ENCODE measurements around the gene DOHH.

DOHH gene

DNA sequence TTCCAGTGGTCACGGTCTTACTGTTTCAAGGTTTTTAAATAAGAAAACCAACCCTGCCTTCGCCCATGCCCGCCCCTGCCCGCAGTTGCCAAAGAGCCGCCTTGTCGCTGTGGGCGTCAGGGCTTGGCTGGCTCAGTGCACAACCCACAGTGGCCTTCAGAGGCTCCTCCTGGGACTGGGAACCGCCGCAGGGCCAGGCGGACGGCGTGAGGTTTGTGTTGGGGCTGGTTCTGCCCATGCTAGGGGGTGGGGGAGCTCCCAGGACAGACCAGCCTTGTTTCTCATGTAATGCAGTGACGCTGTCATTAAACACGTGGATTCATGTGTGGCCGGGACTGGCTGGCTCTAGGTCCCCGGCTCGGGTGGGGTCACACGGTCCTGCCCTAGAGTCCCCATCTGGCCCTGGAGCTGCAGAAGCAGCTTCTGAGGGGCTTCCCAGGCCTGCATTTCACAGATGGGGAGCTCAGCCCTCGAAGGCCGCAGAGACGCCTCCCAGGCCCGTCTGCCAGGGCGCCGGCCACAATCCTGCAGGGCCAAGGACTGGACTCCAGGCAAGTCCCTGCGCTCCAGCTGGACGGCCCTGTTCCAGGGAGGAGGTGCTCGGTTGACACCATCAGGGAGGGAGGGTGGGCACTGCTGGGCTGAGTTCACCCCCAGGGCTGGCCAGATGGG, 36.1 kb upstream of the DOHH start:
- Histone ChIP-seq H3K56ac (ENCODE audit: low read length) (no peak overlapping the region), H3K4me2 (ENCODE audit: low read length) (no peak overlapping the region), H2BK120ac (ENCODE audit: low read depth, low read length) (no peak overlapping the region), H2BK15ac (replicated peaks; ENCODE audit: low read depth) (no peak overlapping the region), H3K36me3 (ENCODE audit: control insufficient read depth, insufficient read depth, low read length) (peaks cover 6% of the 10 kb centered on the region), H4K8ac (ENCODE audit: low read depth, low read length) (no peak overlapping the region), H4K5ac (ENCODE audit: low read length) (no peak overlapping the region), H3K27ac (ENCODE audit: low read depth, low read length) (no peak overlapping the region), H3K4me3 (ENCODE audit: low read length) (no peak overlapping the region), H2BK5ac (ENCODE audit: low read length) (no peak overlapping the region), H3K79me2 (ENCODE audit: control insufficient read depth, insufficient read depth, low read length) (no peaks in the 10 kb centered on the region), H3K9ac (ENCODE audit: low read length) (no peak overlapping the region), H3K18ac (ENCODE audit: low read length) (no peak overlapping the region), H2AK5ac (ENCODE audit: low read length) (no peak overlapping the region), H3K79me1 (ENCODE audit: low read length) (no peaks in the 10 kb centered on the region), H3K23ac (ENCODE audit: low read length) (no peak overlapping the region), H3K4me1 (ENCODE audit: control insufficient read depth, low read depth, low read length) (no peaks in the 10 kb centered on the region), H3K4ac (ENCODE audit: low read depth, low read length) (no peak overlapping the region), H3K27me3 (ENCODE audit: insufficient read depth, low read length, poor library complexity) (no peaks in the 10 kb centered on the region)
- no CpG with 5 or more reads among the region's 27 CpGs for WGBS (ENCODE audit: extremely low coverage, insufficient coverage, low lambda C conversion rate)
- DNase-seq: no peak

DNA sequence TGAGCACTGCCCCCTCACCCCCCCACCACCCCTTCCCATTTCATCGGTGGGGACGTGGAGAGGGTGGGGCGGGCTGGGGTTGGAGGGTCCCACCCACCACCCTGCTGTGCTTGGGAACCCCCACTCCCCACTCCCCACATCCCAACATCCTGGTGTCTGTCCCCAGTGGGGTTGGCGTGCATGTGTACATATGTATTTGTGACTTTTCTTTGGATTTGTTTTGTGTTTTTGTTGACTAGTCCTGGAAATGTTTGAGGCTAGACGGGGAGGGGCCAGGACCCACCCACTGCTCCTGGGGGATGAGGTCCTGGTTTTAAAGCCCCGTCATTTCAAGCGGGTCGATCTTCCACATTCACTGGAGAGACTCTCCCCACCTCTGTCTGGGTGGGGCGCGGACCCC, 35.5 kb upstream of the DOHH start:
- peaks cover 8% of the 10 kb centered on the region for H3K36me3 ChIP-seq (ENCODE audit: control insufficient read depth, insufficient read depth, low read length)
- H2BK5ac ChIP-seq (ENCODE audit: low read length): no peak overlapping the region
- no peak overlapping the region for H2AK5ac ChIP-seq (ENCODE audit: low read length)
- H3K27ac ChIP-seq (ENCODE audit: low read depth, low read length): no peak overlapping the region
- H3K4ac ChIP-seq (ENCODE audit: low read depth, low read length): no peak overlapping the region
- no peaks in the 10 kb centered on the region for H3K79me2 ChIP-seq (ENCODE audit: control insufficient read depth, insufficient read depth, low read length)
- H3K79me1 ChIP-seq (ENCODE audit: low read length): no peaks in the 10 kb centered on the region
- H3K9ac ChIP-seq (ENCODE audit: low read length): no peak overlapping the region
- no peak overlapping the region for H4K5ac ChIP-seq (ENCODE audit: low read length)
- no peaks in the 10 kb centered on the region for H3K27me3 ChIP-seq (ENCODE audit: insufficient read depth, low read length, poor library complexity)
- no peak overlapping the region for H3K56ac ChIP-seq (ENCODE audit: low read length)
- no peak overlapping the region for H2BK120ac ChIP-seq (ENCODE audit: low read depth, low read length)
- no peak overlapping the region for H3K4me3 ChIP-seq (ENCODE audit: low read length)
- no peak overlapping the region for H2BK15ac ChIP-seq (replicated peaks; ENCODE audit: low read depth)
- DNase-seq: no peak
- no peak overlapping the region for H3K23ac ChIP-seq (ENCODE audit: low read length)
- H3K4me2 ChIP-seq (ENCODE audit: low read length): no peak overlapping the region
- H3K4me1 ChIP-seq (ENCODE audit: control insufficient read depth, low read depth, low read length): no peaks in the 10 kb centered on the region
- no peak overlapping the region for H3K18ac ChIP-seq (ENCODE audit: low read length)
- no CpG with 5 or more reads among the region's 10 CpGs for WGBS (ENCODE audit: extremely low coverage, insufficient coverage, low lambda C conversion rate)
- H4K8ac ChIP-seq (ENCODE audit: low read depth, low read length): no peak overlapping the region

DNA sequence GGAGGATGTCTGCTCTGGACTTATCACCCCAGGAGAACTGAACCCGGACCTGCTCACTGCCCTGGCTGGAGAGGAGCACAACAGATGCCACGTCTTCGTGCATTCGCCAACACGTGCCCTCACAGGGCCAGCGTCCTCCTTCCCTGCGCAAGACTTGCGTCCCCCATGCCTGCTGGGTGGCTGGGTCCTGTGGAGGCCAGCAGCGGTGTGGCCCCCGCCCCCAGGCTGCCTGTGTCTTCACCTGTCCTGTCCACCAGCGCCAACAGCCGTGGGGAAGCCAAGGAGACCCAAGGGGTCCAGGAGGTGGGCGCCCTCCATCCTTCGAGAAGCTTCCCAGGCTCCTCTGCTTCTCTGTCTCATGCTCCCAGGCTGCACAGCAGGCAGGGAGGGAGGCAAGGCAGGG, 35.1 kb upstream of the DOHH start:
- Histone ChIP-seq H2BK5ac (ENCODE audit: low read length) (no peak overlapping the region), H2BK120ac (ENCODE audit: low read depth, low read length) (no peak overlapping the region), H3K79me1 (ENCODE audit: low read length) (no peaks in the 10 kb centered on the region), H3K23ac (ENCODE audit: low read length) (no peak overlapping the region), H3K4me1 (ENCODE audit: control insufficient read depth, low read depth, low read length) (no peaks in the 10 kb centered on the region), H4K8ac (ENCODE audit: low read depth, low read length) (no peak overlapping the region), H2AK5ac (ENCODE audit: low read length) (no peak overlapping the region), H3K4me3 (ENCODE audit: low read length) (no peak overlapping the region), H3K27me3 (ENCODE audit: insufficient read depth, low read length, poor library complexity) (no peaks in the 10 kb centered on the region), H4K5ac (ENCODE audit: low read length) (no peak overlapping the region), H2BK15ac (replicated peaks; ENCODE audit: low read depth) (no peak overlapping the region), H3K4ac (ENCODE audit: low read depth, low read length) (no peak overlapping the region), H3K4me2 (ENCODE audit: low read length) (no peak overlapping the region), H3K9ac (ENCODE audit: low read length) (no peak overlapping the region), H3K36me3 (ENCODE audit: control insufficient read depth, insufficient read depth, low read length) (peaks cover 8% of the 10 kb centered on the region), H3K27ac (ENCODE audit: low read depth, low read length) (no peak overlapping the region), H3K56ac (ENCODE audit: low read length) (no peak overlapping the region), H3K18ac (ENCODE audit: low read length) (no peak overlapping the region), H3K79me2 (ENCODE audit: control insufficient read depth, insufficient read depth, low read length) (no peaks in the 10 kb centered on the region)
- no CpG with 5 or more reads among the region's 14 CpGs for WGBS (ENCODE audit: extremely low coverage, insufficient coverage, low lambda C conversion rate)
- DNase-seq: no peak

DNA sequence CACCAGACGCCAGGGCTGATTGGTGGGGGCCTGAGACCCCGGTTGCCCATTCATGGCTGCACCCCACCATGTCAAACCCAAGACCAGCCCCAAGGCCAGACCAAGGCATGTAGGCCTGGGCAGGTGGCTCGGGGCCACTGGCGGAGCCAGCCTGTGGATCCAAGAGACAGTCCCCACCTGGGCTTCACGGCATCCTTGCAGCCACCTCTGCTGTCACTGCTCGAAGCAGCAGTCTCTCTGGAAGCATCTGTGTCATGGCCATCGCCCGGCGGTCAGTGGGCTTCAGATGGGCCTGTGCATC, 34.7 kb upstream of the DOHH start:
- Histone ChIP-seq H3K9ac (ENCODE audit: low read length) (no peak overlapping the region), H3K4me2 (ENCODE audit: low read length) (no peak overlapping the region), H3K18ac (ENCODE audit: low read length) (no peak overlapping the region), H2BK120ac (ENCODE audit: low read depth, low read length) (no peak overlapping the region), H3K79me1 (ENCODE audit: low read length) (no peaks in the 10 kb centered on the region), H2BK15ac (replicated peaks; ENCODE audit: low read depth) (no peak overlapping the region), H3K4me3 (ENCODE audit: low read length) (no peak overlapping the region), H3K4me1 (ENCODE audit: control insufficient read depth, low read depth, low read length) (no peaks in the 10 kb centered on the region), H2BK5ac (ENCODE audit: low read length) (no peak overlapping the region), H3K79me2 (ENCODE audit: control insufficient read depth, insufficient read depth, low read length) (no peaks in the 10 kb centered on the region), H3K4ac (ENCODE audit: low read depth, low read length) (no peak overlapping the region), H3K27me3 (ENCODE audit: insufficient read depth, low read length, poor library complexity) (no peaks in the 10 kb centered on the region), H3K27ac (ENCODE audit: low read depth, low read length) (no peak overlapping the region), H4K5ac (ENCODE audit: low read length) (no peak overlapping the region), H3K36me3 (ENCODE audit: control insufficient read depth, insufficient read depth, low read length) (peaks cover 8% of the 10 kb centered on the region), H4K8ac (ENCODE audit: low read depth, low read length) (no peak overlapping the region), H2AK5ac (ENCODE audit: low read length) (no peak overlapping the region), H3K23ac (ENCODE audit: low read length) (no peak overlapping the region), H3K56ac (ENCODE audit: low read length) (no peak overlapping the region)
- DNase-seq: no peak
- WGBS (ENCODE audit: extremely low coverage, insufficient coverage, low lambda C conversion rate): no CpG with 5 or more reads among the region's 9 CpGs

DNA sequence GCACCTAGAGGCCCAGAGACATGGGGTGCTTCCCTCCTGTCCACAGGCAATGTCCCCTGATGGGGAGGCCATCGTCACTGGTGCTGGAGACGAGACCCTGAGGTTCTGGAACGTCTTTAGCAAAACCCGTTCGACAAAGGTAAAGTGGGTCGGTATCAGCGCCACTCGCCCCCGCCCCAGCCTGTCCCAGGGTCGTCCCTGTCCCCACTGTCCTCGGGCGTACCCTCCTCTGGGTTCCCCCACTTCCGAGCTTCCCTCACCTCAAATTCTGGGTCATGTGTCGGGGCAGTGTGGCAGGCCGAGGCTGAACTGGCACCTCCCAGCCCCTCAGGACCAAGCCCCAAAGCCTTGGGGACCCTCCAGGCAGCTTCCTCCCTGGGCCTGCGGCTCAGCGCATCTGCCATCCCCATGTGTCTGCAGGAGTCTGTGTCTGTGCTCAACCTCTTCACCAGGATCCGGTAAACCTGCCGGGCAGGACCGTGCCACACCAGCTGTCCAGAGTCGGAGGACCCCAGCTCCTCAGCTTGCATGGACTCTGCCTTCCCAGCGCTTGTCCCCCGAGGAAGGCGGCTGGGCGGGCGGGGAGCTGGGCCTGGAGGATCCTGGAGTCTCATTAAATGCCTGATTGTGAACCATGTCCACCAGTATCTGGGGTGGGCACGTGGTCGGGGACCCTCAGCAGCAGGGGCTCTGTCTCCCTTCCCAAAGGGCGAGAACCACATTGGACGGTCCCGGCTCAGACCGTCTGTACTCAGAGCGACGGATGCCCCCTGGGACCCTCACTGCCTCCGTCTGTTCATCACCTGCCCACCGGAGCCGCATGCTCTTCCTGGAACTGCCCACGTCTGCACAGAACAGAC, 34.1 kb upstream of the DOHH start:
- WGBS (ENCODE audit: extremely low coverage, insufficient coverage, low lambda C conversion rate): no CpG with 5 or more reads among the region's 38 CpGs

More for the DNA sequence above, 34.1 kb upstream of the DOHH start:
- Histone ChIP-seq H4K8ac (ENCODE audit: low read depth, low read length) (no peak overlapping the region), H2BK15ac (replicated peaks; ENCODE audit: low read depth) (no peak overlapping the region), H3K56ac (ENCODE audit: low read length) (no peak overlapping the region), H3K27ac (ENCODE audit: low read depth, low read length) (no peak overlapping the region), H3K27me3 (ENCODE audit: insufficient read depth, low read length, poor library complexity) (no peaks in the 10 kb centered on the region), H3K4ac (ENCODE audit: low read depth, low read length) (no peak overlapping the region), H3K9ac (ENCODE audit: low read length) (no peak overlapping the region), H3K4me2 (ENCODE audit: low read length) (no peak overlapping the region), H4K5ac (ENCODE audit: low read length) (no peak overlapping the region), H3K79me1 (ENCODE audit: low read length) (no peaks in the 10 kb centered on the region), H3K4me1 (ENCODE audit: control insufficient read depth, low read depth, low read length) (no peaks in the 10 kb centered on the region), H3K36me3 (ENCODE audit: control insufficient read depth, insufficient read depth, low read length) (peaks cover 8% of the 10 kb centered on the region), H2BK5ac (ENCODE audit: low read length) (no peak overlapping the region), H2AK5ac (ENCODE audit: low read length) (no peak overlapping the region), H3K18ac (ENCODE audit: low read length) (no peak overlapping the region), H3K23ac (ENCODE audit: low read length) (no peak overlapping the region), H2BK120ac (ENCODE audit: low read depth, low read length) (no peak overlapping the region), H3K79me2 (ENCODE audit: control insufficient read depth, insufficient read depth, low read length) (no peaks in the 10 kb centered on the region), H3K4me3 (ENCODE audit: low read length) (no peak overlapping the region)
- no peak for DNase-seq

Measured in mesendoderm (in vitro differentiated cells).